Peyer's patch (tissue), 4 donors: ENCODE measurements around the gene NETO2. TPM values are rescaled to one million over a fixed set of nuclear protein-coding genes. Genes with fewer than 3 reads are reported as not detected.
"Not testable (repeated sequence)": the region's sequence is repeated elsewhere in the genome, so short reads cannot be mapped to it uniquely, and the experiment has no call there.

Source experiments
- DNase-seq, 3 donors: peaks; one replicate each; pipeline ENCODE4 v3.0.0-alpha.2; 2017 to 2019
- H3K27ac ChIP-seq, 4 donors: fragments of 200-600 bp; sonication (generic); one replicate each; pipeline ENCODE4 v1.5.1; 2016 to 2019
- H3K27me3 ChIP-seq, 2 donors: fragments of 200-600 bp; sonication (generic); one replicate each; pipeline ENCODE4 v1.5.1; 2019
- H3K36me3 ChIP-seq, 3 donors: fragments of 200-600 bp; sonication (generic); one replicate each; pipeline ENCODE4 v1.5.1; 2016 to 2019
- H3K4me1 ChIP-seq, 4 donors: fragments of 200-600 bp; sonication (generic); one replicate each; pipeline ENCODE4 v1.5.1; 2016 to 2019
- H3K4me3 ChIP-seq, 4 donors: fragments of 200-600 bp; sonication (generic); 1 replicate in 3 of 4; 2 replicates in 1 of 4; pipeline ENCODE4 v1.5.1; 2016 to 2019; ENCODE audit warnings: mild to moderate bottlenecking in 1 of 4
- H3K9me3 ChIP-seq, 4 donors: fragments of 200-600 bp; sonication (generic); one replicate each; pipeline ENCODE4 v1.5.1; 2016 to 2019; ENCODE audit warnings: mild to moderate bottlenecking in 1 of 4
- CTCF ChIP-seq, 6 experiments: fragments of 450-650 bp in 4 of 6; fragments of 200-600 bp in 2 of 6; sonication (generic) in 1 of 6; IDR thresholded peaks; one replicate each; pipeline ENCODE4 v1.5.1; 2017 to 2019; ENCODE audit warnings: antibody characterized with exemption in 6 of 6, mild to moderate bottlenecking in 3 of 6, moderate library complexity in 1 of 6
- POLR2A ChIP-seq, 2 donors: fragments of 450-650 bp; IDR thresholded peaks; one replicate each; pipeline ENCODE4 v1.5.1; 2017; ENCODE audit warnings: antibody characterized with exemption in 2 of 2, mild to moderate bottlenecking in 2 of 2, moderate library complexity in 2 of 2
- total RNA-seq, 4 donors: library from RNA; depleted of rRNA; stranded (reverse); fragments of >200 nt; gene quantifications; one replicate each; pipeline ENCODE4 v1.1.0, GENCODE V29; 2016

The NETO2 gene
- total RNA-seq, 4 donors from 2014 or later = 1.7 to 9.9 (median 5.7) TPM

- Histone ChIP-seq H3K4me1 (no peaks in the 10 kb centered on the region), H3K9me3 (no peaks in the 10 kb centered on the region), H3K27ac (no peak overlapping the region), H3K36me3 (peaks cover 0 to 26% (median 0%) of the 10 kb centered on the region in 3 donors), H3K4me3 (no peak overlapping the region), H3K27me3 (no peaks in the 10 kb centered on the region)
- TF ChIP-seq CTCF (IDR thresholded peaks at IDR 0.05) (no peak), POLR2A (IDR thresholded peaks at IDR 0.05) (no peak)
- no peak for DNase-seq
Observed at GRCh38 chr16:47161464-47161863, 17.7 kb upstream of the NETO2 start.

GRCh38 chr16:47160422-47160821, 16.7 kb upstream of the NETO2 start:
- TF ChIP-seq POLR2A (IDR thresholded peaks at IDR 0.05) = no peak
- TF ChIP-seq CTCF (IDR thresholded peaks at IDR 0.05) = no peak
- no peak for DNase-seq
- Histone ChIP-seq H3K27me3 (no peaks in the 10 kb centered on the region), H3K4me3 (no peak overlapping the region), H3K36me3 (peaks cover 0 to 26% (median 0%) of the 10 kb centered on the region in 3 donors), H3K4me1 (no peaks in the 10 kb centered on the region), H3K9me3 (no peaks in the 10 kb centered on the region), H3K27ac (no peak overlapping the region)

- Histone ChIP-seq H3K27ac (no peak overlapping the region), H3K27me3 (no peaks in the 10 kb centered on the region), H3K4me1 (no peaks in the 10 kb centered on the region), H3K9me3 (no peaks in the 10 kb centered on the region), H3K4me3 (no peak overlapping the region), H3K36me3 (peaks cover 0 to 26% (median 0%) of the 10 kb centered on the region in 3 donors)
- no peak for DNase-seq
- no peak for TF ChIP-seq CTCF (IDR thresholded peaks at IDR 0.05)
- TF ChIP-seq POLR2A (IDR thresholded peaks at IDR 0.05) = no peak
Observed at GRCh38 chr16:47158992-47159391, 15.2 kb upstream of the NETO2 start.

- Histone ChIP-seq H3K9me3 (no peaks in the 10 kb centered on the region), H3K27me3 (no peaks in the 10 kb centered on the region), H3K27ac (no peak overlapping the region), H3K4me1 (no peaks in the 10 kb centered on the region), H3K4me3 (no peak overlapping the region), H3K36me3 (peaks cover 0 to 47% (median 0%) of the 10 kb centered on the region in 3 donors)
- no peak for DNase-seq
- TF ChIP-seq CTCF (IDR thresholded peaks at IDR 0.05) (no peak), POLR2A (IDR thresholded peaks at IDR 0.05) (no peak)
Observed at GRCh38 chr16:47156680-47157215, 13.0 kb upstream of the NETO2 start.

- H3K9me3 ChIP-seq, DNase-seq, H3K4me3 ChIP-seq, H3K4me1 ChIP-seq, H3K27ac ChIP-seq, H3K27me3 ChIP-seq: not testable (repeated sequence)
- peaks cover 0 to 31% (median 0%) of the 10 kb centered on the region in 3 donors for H3K36me3 ChIP-seq
Observed at GRCh38 chr16:47152501-47152900, 8.8 kb upstream of the NETO2 start.

- peaks cover 0 to 22% (median 0%) of the 10 kb centered on the region in 3 donors for H3K36me3 ChIP-seq
- TF ChIP-seq CTCF (IDR thresholded peaks at IDR 0.05) (no peak), POLR2A (IDR thresholded peaks at IDR 0.05) (no peak)
- H3K4me1 ChIP-seq = no peaks in the 10 kb centered on the region
- H3K4me3 ChIP-seq = no peak overlapping the region
- no peaks in the 10 kb centered on the region for H3K9me3 ChIP-seq
- no peak overlapping the region for H3K27ac ChIP-seq
- H3K27me3 ChIP-seq = no peaks in the 10 kb centered on the region
- DNase-seq = no peak
Observed at GRCh38 chr16:47150067-47150466, 6.3 kb upstream of the NETO2 start.
